Measurements from ENCODE around the gene CASQ1. TPM values are rescaled to one million over a fixed set of nuclear protein-coding genes. Genes with fewer than 3 reads are reported as not detected.

The CASQ1 gene
- total and polyA plus RNA-seq, 2 of the 13 experiments (the other 11 are each of a cell fraction or from before 2014, with no cell fraction given), result 0.09 to 0.20 TPM

DNA sequence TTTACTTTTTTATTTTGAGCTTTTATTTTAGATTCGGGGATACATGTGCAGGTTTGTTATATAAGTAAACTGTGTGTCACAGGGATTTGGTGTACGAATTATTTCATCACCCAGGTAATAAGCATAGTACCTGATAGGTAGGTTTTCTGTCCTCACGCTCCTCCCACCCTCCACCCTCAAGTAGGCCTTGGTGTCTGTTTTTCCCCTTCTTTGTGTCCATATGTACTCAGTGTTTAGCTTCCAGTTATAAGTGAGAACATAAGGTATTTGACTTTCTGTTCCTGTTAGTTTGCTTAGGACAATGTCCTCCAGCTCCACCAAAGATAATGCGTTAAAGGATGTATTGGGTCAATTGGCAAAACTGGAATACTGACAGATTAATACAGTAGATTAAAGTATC, 33.2 kb upstream of the CASQ1 start (continued):
- TF ChIP-seq POLR2AphosphoS2 (IDR thresholded peaks at IDR 0.05; ENCODE audit: low read depth, low read length) (no peak), ASH2L (IDR thresholded peaks at IDR 0.05; ENCODE audit: insufficient read length, low read depth, low read length) (no peak), RBM39 (IDR thresholded peaks at IDR 0.05; ENCODE audit: low read depth, low read length, poor library complexity, severe bottlenecking) (no peak), RAD21 (CRISPR knock-in tag; IDR thresholded peaks at IDR 0.05) (no peak), FOXO1 (CRISPR knock-in tag; IDR thresholded peaks at IDR 0.05) (no peak), MIER2 (CRISPR knock-in tag; IDR thresholded peaks at IDR 0.05) (no peak), SKI (IDR thresholded peaks at IDR 0.05; ENCODE audit: partially characterized antibody) (no peak)

DNA sequence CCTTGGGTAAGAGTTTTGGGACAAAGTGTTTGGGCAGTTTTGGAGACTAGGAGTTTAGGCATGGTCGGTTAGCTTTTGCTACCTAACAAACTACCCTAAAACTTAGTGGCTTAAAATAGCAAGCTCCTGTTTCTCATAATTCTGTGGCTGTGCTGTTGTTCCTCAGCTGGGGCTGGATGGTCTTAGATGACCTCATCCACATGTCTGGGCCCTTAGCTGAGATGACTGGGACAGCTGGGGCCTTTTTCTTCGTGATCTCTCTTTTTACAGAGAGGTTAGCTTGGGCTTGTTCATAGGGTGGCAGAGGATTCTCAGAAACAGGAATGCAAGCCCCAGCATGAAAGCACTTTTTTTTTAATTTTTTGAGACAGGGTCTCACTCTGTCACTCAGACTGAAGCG, 32.3 kb upstream of the CASQ1 start:
- POLR2A ChIA-PET, result no interaction called here

More for the DNA sequence above, 32.3 kb upstream of the CASQ1 start:
- no TSS peak for BruUV-seq (replicated peaks)
- FAIRE-seq (no peak), DNase-seq (ENCODE audit: low spot score) (no peak), ATAC-seq (no peak)
- Histone ChIP-seq H3K27ac (ENCODE audit: extremely low read length, insufficient read depth, low read length) (no peak overlapping the region), H3K36me3 (replicated peaks in 1 of 2; ENCODE audit: control insufficient read depth in 1 of 2, insufficient read depth in 2 of 2, low read length in 2 of 2) (no peaks in the 10 kb centered on the region), H3K4me2 (ENCODE audit: low read depth, low read length) (no peak overlapping the region), H3K79me2 (ENCODE audit: insufficient read depth, low read length) (no peaks in the 10 kb centered on the region), H3K9me3 (ENCODE audit: low read length) (no peaks in the 10 kb centered on the region), H3K27me3 (ENCODE audit: control insufficient read depth in 1 of 2, insufficient read depth in 2 of 2, low read length in 2 of 2) (no peaks in the 10 kb centered on the region; a peak in 3 of 5 replicates), H2AFZ (ENCODE audit: low read length) (no peak overlapping the region), H3K4me3 (replicated peaks in 1 of 3; ENCODE audit: insufficient read depth in 1 of 3, low read depth in 2 of 3, low read length in 3 of 3) (no peak overlapping the region), H4K20me1 (ENCODE audit: insufficient read depth, low read length) (no peaks in the 10 kb centered on the region), H3K4me1 (ENCODE audit: insufficient read depth, low read length) (peaks cover 37% of the 10 kb centered on the region), H3K9ac (ENCODE audit: insufficient read depth, low read depth, low read length) (no peak overlapping the region)
- in situ Hi-C loops (cut with HindIII; ENCODE audit: extremely low pct_ligation_motif_present, low pct_unique_long_range_greater_than_20kb) (no loop called here), intact Hi-C loops (cut with micrococcal nuclease; ENCODE audit: unreplicated experiment) (no loop called here)
- whole genome bisulfite sequencing (ENCODE audit: low lambda C conversion rate), result 38% methylated on average over 3 of the region's 3 CpGs
- CTCF ChIA-PET (ENCODE audit: low intra/inter-chr PET ratio, low total read pairs), result no interaction called here
- TF ChIP-seq ATF7 (IDR thresholded peaks at IDR 0.05), result peak; percentile 5; the same call in 1 of the 2 replicates
- TF ChIP-seq ATF7 (CRISPR knock-in tag; IDR thresholded peaks at IDR 0.05), result no peak
- TF ChIP-seq, protein P1, sequence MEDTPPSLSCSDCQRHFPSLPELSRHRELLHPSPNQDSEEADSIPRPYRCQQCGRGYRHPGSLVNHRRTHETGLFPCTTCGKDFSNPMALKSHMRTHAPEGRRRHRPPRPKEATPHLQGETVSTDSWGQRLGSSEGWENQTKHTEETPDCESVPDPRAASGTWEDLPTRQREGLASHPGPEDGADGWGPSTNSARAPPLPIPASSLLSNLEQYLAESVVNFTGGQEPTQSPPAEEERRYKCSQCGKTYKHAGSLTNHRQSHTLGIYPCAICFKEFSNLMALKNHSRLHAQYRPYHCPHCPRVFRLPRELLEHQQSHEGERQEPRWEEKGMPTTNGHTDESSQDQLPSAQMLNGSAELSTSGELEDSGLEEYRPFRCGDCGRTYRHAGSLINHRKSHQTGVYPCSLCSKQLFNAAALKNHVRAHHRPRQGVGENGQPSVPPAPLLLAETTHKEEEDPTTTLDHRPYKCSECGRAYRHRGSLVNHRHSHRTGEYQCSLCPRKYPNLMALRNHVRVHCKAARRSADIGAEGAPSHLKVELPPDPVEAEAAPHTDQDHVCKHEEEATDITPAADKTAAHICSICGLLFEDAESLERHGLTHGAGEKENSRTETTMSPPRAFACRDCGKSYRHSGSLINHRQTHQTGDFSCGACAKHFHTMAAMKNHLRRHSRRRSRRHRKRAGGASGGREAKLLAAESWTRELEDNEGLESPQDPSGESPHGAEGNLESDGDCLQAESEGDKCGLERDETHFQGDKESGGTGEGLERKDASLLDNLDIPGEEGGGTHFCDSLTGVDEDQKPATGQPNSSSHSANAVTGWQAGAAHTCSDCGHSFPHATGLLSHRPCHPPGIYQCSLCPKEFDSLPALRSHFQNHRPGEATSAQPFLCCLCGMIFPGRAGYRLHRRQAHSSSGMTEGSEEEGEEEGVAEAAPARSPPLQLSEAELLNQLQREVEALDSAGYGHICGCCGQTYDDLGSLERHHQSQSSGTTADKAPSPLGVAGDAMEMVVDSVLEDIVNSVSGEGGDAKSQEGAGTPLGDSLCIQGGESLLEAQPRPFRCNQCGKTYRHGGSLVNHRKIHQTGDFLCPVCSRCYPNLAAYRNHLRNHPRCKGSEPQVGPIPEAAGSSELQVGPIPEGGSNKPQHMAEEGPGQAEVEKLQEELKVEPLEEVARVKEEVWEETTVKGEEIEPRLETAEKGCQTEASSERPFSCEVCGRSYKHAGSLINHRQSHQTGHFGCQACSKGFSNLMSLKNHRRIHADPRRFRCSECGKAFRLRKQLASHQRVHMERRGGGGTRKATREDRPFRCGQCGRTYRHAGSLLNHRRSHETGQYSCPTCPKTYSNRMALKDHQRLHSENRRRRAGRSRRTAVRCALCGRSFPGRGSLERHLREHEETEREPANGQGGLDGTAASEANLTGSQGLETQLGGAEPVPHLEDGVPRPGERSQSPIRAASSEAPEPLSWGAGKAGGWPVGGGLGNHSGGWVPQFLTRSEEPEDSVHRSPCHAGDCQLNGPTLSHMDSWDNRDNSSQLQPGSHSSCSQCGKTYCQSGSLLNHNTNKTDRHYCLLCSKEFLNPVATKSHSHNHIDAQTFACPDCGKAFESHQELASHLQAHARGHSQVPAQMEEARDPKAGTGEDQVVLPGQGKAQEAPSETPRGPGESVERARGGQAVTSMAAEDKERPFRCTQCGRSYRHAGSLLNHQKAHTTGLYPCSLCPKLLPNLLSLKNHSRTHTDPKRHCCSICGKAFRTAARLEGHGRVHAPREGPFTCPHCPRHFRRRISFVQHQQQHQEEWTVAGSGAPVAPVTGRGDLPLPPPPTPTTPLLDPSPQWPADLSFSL (CRISPR knock-in tag; IDR thresholded peaks at IDR 0.05), result no peak
- no peak for TF ChIP-seq ZNF543 (CRISPR knock-in tag; IDR thresholded peaks at IDR 0.05)

All from HepG2 (cell line).